Right ventricle myocardium superior (tissue), 1 donor: ENCODE results near the gene HTATSF1. TPM values are rescaled to one million over a fixed set of nuclear protein-coding genes. Genes with fewer than 3 reads are reported as not detected.

ENCODE experiments used
- ATAC-seq: fragments of 200-7000 bp; cut with Tn5 transposase; one replicate; pipeline ENCODE4 v1.9.1; 2020; ENCODE audit warnings: mild to moderate bottlenecking; ENCODE audit not compliant: poor library complexity
- DNase-seq: peaks from one replicate; pipeline ENCODE4 v3.0.0-alpha.2; 2020
- intact Hi-C: fragments of 100-400 bp; cut with DNase I; formaldehyde crosslinking; loops from one replicate; pipeline ENCODE4 v1.11.2; 2022
- long read RNA-seq: library from polyadenylated mRNA; unstranded; transcript quantifications from one replicate; pipeline ENCODE4 v2.0.0, GENCODE V29; 2021
- total RNA-seq: library from RNA; stranded (reverse); fragmentation: NEBNext Ultra II Directional; extraction: Animal tissue kit (Norgen Biotek cat#: 25700); gene quantifications from one replicate; pipeline ENCODE4 v1.2.1, GENCODE V29; 2021
- donor health status: DM: no; HTN: yes; CAD: no; lungs with severe emphysema.

The HTATSF1 gene
- 54.7 TPM for total RNA-seq
- long read RNA-seq, transcript HTATSF1-201 (9 exons, 2,775 nt) = major isoform, 167 of 333 reads
- long read RNA-seq, transcript HTATSF1-204 (10 exons, 3,019 nt) = minor isoform, 120 of 333 reads
- long read RNA-seq, partial matches to known transcripts = 2 of 333 reads
- long read RNA-seq, other reads (novel, unspliced or antisense) = 44 of 333 reads

- intact Hi-C loops = no loop called here
- ATAC-seq (peak; percentile 3), DNase-seq (peak; percentile 41)
These were observed at the start of gene HTATSF1 for GRCh38 chrX:136497556-136498052. HTATSF1 (plus strand) TSS chrX:136497592; CDS start chrX:136497685, 93 bp downstream.

- DNase-seq = no peak
- ATAC-seq = no peak
- intact Hi-C loops = no loop called here
These were observed 49.4 kb upstream of the HTATSF1 start for GRCh38 chrX:136447968-136448367.

- DNase-seq (no peak), ATAC-seq (no peak)
- intact Hi-C loops = no loop called here
These were observed 47.2 kb upstream of the HTATSF1 start for GRCh38 chrX:136450050-136450830.

- no peak for ATAC-seq
- intact Hi-C loops = no loop called here
These were observed 44.8 kb upstream of the HTATSF1 start for GRCh38 chrX:136452614-136453013.

GRCh38 chrX:136453114-136453513 is 44.3 kb upstream of the HTATSF1 start:
- DNase-seq = no peak
- ATAC-seq = no peak
- intact Hi-C loops = no loop called here

More at GRCh38 chrX:136452614-136453013, 44.8 kb upstream of the HTATSF1 start:
- DNase-seq = no peak

- DNase-seq (no peak), ATAC-seq (no peak)
- intact Hi-C loops = no loop called here
These were observed 43.6 kb upstream of the HTATSF1 start for GRCh38 chrX:136453771-136454170.

- ATAC-seq (no peak), DNase-seq (no peak)
- intact Hi-C loops = no loop called here
These were observed 41.3 kb upstream of the HTATSF1 start for GRCh38 chrX:136456133-136456532.

- ATAC-seq (peak; percentile 45), DNase-seq (no peak)
- intact Hi-C loops = no loop called here
These were observed 40.0 kb upstream of the HTATSF1 start for GRCh38 chrX:136457303-136457917.

GRCh38 chrX:136464589-136464988 is 32.8 kb upstream of the HTATSF1 start:
- DNase-seq = no peak
- ATAC-seq = no peak

GRCh38 chrX:136467303-136467702 is 30.1 kb upstream of the HTATSF1 start:
- intact Hi-C loops = no loop called here
- ATAC-seq (no peak), DNase-seq (no peak)

More at GRCh38 chrX:136464589-136464988, 32.8 kb upstream of the HTATSF1 start:
- intact Hi-C loops = no loop called here

GRCh38 chrX:136468391-136469103 is 28.8 kb upstream of the HTATSF1 start:
- intact Hi-C loops = no loop called here
- ATAC-seq (no peak), DNase-seq (no peak)

- DNase-seq (no peak), ATAC-seq (no peak)
- intact Hi-C loops = no loop called here
These were observed 23.7 kb upstream of the HTATSF1 start for GRCh38 chrX:136473663-136474062.

GRCh38 chrX:136475236-136475635 is 22.2 kb upstream of the HTATSF1 start:
- ATAC-seq (no peak), DNase-seq (no peak)
- intact Hi-C loops = no loop called here

GRCh38 chrX:136476501-136476900 is 20.9 kb upstream of the HTATSF1 start:
- intact Hi-C loops = no loop called here
- no peak for DNase-seq
- no peak for ATAC-seq

GRCh38 chrX:136477026-136477425 is 20.4 kb upstream of the HTATSF1 start:
- intact Hi-C loops = no loop called here
- DNase-seq = no peak
- ATAC-seq = no peak

- DNase-seq (no peak), ATAC-seq (no peak)
- intact Hi-C loops = no loop called here
These were observed 17.0 kb upstream of the HTATSF1 start for GRCh38 chrX:136480383-136480782.

GRCh38 chrX:136487647-136488046 is 9.7 kb upstream of the HTATSF1 start, which contains the start of gene BRS3:
BRS3 (plus strand) TSS chrX:136487947; CDS start chrX:136488115, 168 bp downstream.
- no peak for ATAC-seq
- intact Hi-C loops = no loop called here
- DNase-seq = no peak

GRCh38 chrX:136488706-136489105 is 8.7 kb upstream of the HTATSF1 start:
- ATAC-seq (no peak), DNase-seq (no peak)
- intact Hi-C loops = no loop called here

- DNase-seq (no peak), ATAC-seq (no peak)
- intact Hi-C loops = no loop called here
These were observed 5.6 kb upstream of the HTATSF1 start for GRCh38 chrX:136491832-136492231.
